NCI-H526 (cell line): ENCODE data around the gene FBXW8.
"Not testable (repeated sequence)": the region's sequence is repeated elsewhere in the genome, so short reads cannot be mapped to it uniquely, and the experiment has no call there.

Source experiments
- DNase-seq, 2 experiments: peaks; one replicate each; lab custom pipeline; 2025; lab: John Stamatoyannopoulos, UW

FBXW8 gene

GRCh38 chr12:117053597-117054201 is 142.9 kb downstream of the FBXW8 start:
- no peak for DNase-seq

DNA sequence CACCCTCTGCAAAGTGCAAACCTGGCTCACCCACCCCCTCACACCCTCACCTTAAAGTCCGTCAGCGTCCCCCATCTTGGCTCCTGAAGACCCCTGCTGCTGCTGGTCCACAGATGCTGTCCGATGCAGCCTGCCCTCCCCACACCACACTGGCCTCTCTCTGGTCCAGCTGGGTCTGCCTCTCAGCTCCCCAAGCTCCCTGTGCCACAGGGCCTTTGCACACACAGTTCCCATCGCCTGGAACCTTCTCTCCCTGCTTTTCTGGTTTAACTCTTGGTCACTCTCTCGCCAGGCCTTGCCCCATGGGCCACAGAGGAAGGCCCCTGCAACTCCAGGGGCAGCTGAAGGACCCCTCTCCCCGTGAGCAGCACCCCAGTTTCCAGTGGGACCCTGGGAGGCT is 143.5 kb downstream of the FBXW8 start:
- no peak for DNase-seq

DNA sequence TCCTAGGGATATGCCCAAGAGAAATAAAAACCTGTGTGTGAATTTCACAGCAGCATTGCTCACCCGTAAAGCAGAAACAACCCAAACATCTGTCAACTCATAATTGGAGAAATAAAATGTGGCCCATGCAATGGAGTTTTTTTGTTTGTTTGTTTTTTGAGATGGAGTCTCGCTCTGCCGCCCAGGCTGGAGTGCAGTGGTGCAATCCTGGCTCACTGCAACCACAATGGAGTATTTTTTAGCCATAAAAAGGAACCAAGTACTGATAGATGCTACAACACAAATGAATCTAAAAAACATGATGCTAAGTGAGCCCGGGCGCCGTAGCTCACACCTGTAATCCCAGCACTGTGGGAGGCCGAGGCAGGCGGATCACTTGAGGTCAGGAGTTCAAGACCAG is 146.9 kb downstream of the FBXW8 start:
- DNase-seq = not testable (repeated sequence)

GRCh38 chr12:117058442-117059072 is 147.8 kb downstream of the FBXW8 start:
- DNase-seq = no peak

- DNase-seq = no peak
Observed at GRCh38 chr12:117059156-117059555, 148.4 kb downstream of the FBXW8 start.

DNA sequence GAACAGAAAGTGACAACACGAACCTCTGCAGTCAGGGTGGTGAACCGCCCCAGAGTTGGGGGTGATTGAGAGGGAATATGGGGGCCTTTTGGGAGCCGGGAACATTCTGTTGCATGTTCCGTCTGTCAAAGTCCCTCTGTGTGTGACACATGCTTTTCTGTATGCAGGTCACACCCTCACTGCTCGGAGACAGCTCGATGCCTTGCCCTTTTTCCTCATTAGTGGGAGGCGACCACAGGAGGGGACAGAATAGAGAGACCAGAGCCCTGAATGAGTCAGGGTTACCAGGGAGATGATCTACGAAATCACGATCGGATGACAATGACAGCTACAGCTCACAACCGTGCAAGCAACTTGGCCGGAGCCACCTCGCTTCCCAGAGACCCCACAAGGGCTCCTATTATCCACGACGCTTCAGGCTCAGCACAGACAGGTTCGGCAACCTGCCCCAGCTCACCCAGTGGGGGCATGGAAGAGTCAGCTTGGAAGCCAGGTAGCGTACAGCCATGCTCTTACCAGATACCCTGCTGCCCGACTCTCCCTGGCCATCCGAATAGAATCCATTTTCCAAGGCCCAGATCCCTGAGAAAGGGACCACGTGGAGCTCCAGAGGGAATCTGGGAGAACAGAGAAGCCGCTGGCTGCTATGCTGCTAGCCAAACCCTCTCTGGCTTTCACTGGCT is 149.6 kb downstream of the FBXW8 start:
- DNase-seq = no peak

DNA sequence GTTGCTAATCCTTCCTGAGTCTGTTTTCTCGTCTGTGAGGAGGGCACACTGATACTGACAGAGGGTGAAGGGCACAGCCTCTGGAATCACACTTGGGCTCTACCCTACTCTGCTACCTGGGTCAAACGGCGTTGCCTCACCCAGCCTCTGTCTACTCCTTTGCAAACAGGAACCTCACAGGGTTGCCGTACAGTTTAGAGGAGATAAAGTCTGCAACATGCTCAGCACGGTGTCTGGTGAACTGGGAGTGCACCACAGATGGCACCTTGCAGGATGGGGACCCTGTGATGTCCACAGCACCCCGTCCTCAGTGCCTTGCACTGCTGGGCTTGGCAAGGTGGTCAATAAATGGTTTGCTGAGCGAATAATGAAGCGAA is 150.2 kb downstream of the FBXW8 start:
- DNase-seq = no peak

DNA sequence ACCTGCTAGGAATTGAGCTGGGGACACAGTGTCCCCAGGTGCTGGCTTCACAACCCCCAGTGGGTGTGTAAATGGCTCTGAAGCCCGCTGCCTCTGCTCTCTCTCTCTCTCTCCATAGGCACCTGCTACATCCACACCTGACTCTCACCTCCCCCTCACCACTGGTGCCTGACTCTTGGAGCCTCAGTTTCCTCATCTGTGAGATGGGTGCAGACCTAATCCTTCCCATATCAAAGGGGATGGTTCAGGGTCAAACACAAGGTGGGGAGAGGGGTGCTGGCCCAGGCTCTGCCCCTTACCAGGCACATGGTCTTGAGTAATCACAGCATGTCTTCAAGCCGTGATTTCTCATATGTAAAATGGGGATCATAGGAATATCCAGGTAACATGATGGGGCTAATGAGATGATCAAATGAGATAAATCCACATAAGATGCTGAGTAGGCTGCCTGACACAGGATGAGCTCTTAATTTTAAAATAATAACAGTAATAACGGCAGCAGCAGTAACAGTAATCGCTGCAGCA is 150.9 kb downstream of the FBXW8 start:
- DNase-seq = no peak

DNA sequence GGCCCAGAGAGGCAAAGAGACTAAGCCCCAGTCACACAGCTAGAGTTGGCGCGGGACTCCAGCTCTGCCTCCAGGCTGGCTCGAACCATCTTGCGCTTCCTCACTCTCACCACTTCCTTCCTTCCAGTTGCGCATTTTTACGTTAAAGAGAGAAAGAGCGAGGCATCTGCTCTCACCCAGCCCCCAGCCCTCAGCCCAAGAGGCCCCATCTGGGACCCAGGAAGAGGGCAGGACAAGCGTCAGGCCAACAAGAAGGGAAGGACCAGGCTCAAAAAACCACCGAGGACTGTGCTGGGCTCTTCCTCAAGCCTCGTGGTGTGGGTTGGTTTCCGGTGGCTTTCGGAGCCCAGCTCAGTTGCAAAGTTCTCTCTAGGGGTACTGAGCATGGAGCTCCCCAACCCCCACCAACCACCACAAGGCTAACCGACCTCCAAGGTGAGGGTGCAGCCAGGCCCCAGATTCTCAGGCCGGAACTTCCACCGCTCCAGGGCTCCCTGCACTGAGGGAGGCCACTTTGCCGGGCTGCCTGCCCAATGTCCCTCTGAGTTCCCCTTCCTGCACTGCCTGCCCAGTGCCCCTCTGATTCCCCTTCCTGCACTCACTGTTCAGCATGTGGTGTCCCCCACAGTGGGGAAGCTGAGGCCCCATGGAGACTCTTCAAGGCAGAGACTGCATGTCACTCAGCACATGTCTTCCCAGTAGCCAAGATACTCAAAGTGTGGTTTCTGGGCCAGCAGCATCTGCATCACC is 152.6 kb downstream of the FBXW8 start:
- DNase-seq = no peak

DNA sequence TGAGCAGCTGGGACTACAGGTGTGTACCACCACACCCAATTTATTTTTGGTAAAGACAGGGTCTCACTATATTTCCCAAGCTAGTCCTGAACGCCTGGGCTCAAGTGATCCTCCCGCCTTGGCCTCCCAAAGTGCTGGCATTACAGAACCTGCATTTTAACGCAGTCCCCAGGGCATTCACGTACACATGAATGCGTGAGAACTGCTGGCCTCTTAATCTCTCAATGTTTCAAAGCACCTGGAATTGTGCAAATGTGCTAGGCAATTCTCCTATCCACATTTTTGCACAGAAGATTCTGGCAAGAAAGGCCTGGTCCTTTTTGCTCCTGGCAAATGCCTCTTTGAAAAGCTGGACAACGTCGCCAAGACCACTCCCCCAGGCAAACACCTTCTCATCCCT is 153.3 kb downstream of the FBXW8 start:
- DNase-seq = no peak

DNA sequence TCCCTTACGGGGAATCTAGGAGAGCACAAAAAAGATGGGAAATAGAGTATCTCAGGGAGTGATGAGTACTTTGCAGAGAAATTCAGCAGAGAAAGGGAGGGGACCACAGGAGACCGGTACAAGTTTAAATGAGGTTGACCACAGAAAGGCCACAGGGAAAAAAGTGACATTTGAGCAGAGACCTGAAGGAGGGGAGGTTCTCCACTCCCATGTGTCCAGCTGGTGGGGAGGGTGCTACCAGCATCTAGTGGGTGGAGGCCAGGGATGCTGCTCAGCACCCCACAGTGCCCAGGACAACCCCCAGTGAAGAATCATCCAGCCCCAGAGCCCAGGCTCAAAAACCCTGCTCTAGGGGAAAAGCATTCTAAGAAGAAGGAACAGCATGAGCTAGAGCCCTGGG is 153.8 kb downstream of the FBXW8 start:
- DNase-seq = no peak

DNA sequence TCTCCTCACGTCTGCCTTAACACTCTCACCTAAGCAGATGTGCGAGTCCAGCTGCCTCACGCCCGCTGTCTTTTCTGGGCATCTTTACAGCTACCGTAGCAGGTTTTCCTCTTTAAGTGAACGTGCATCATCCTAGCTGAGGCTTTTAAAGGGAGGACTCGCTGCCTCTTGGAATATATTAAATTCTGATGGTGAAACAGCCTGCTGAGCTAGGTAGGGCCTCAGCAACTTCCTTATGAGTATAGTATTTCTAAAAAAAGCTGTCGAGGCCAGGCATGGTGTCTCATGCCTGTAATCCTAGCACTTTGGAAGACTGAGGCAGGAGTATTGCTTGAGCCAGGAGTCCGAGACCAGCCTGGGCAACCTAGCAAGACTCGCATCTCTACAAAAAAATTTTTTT is 156.3 kb downstream of the FBXW8 start:
- no peak for DNase-seq

- no peak for DNase-seq
Observed at GRCh38 chr12:117067638-117068037, 156.9 kb downstream of the FBXW8 start.

GRCh38 chr12:117068492-117068891 is 157.7 kb downstream of the FBXW8 start:
- DNase-seq = no peak

DNA sequence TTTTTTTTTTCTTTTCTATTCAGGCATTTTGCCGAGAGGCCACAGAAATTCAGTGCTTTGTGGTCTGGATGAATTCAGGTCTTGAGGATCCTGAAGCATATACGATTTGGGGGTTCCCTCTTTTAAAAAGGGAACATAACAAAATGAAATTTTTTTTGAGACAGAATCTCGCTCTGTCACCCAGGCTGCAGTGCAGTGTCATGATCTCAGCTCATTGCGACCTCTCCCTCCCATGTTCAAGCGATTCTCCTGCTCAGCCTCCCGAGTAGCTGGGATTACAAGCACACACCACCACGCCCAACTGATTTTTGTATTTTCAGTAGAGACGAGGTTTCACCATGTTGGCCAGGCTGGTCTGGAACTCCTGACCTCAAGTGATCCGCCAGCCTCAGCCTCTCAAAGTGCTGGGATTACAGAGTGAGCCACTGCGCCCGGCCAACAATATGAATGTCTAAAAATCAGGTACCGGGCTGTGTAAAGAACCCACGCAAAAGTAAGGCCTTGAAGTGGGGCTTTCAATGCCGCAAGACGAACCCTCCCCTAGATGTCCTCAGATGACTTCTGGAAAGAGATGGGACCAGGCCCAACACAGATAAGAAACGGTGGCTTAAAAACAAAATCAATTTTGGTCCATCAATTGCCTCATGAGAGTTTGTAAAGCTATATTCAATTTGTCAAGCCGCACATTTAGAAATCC is 158.5 kb downstream of the FBXW8 start:
- no peak for DNase-seq

DNA sequence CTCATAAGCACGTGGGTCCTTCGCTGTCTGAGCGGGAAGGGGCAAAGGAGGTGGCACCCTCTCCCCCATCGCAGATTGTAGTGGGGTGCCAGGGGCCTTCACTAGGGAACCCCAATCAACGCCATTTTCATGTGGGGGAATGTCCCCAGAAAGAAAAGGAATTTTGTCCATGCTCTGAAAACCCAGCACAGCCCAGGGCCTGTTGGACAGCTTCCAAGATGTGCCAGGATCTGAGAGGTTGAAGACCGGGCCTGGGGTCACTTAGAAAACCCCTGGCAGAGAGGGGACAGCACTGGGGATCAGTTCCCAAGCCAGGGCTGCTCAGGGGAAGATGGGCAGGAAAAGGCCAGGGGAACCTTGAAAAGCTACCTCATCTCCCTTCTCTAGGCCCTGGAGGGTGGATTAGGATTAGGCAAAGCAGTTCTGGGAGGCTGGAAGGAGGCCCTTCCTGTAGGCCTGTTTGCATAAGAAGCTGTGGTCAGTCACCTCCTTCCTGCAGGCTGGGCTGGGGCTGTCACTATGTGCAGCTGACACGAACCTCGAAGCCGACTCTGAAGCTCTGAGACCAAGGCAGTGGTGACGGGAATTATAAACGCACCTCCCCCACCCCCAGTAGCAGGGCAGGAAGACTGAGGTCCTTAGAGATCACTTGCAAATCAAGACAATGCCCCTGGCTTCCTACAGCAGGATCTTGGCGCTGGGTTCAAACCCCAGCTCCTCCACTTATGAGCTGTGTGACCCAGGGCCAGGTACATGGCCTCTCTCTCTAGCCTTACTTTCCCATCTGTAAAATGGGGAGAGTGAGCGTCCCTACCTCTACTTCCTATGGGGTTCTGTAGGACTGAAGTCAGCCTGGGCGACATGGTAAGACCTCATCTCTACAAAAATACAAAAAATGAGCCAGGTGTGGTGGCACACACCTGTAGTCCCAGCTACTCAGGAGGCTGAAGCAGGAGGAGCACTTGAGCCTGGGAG is 159.5 kb downstream of the FBXW8 start:
- DNase-seq = no peak

DNA sequence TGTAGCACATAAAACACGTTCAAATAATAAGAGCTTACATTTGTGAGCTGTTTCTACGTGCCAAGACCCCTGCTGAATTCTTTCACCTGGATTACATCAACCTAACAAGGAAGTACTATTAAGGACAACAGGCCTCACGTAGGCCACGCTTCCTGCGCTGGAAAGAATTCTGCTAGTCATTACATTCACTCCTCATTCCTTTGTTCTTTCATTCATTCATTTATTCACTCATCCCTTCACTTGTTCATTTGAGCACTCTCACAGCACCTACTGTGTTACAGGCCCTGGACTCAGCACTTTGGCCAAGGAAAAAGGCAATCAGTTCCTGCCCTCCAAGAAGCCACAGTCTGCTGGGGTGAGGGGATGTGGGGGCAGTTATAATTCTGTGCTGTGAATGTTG is 160.3 kb downstream of the FBXW8 start:
- DNase-seq = no peak

DNA sequence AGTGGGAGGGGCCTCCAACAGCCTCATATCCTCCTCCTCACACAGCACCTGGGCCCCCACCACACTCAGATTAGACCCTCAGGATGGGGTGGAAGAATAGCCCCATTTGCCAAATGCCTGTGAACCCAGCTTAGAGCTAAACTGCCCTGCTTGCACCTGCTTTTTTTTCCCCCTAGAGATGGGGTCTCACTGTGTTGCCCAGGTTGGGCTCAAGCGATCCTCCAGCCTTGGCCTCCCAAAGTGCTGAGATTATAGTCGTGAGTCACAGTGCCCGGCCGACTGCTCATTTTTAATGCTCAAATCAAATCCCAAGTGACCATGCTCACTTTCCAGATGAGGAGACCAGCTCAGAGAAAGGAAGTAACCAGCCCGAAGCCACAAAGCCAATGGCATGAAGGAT is 161.4 kb downstream of the FBXW8 start:
- DNase-seq = no peak

DNA sequence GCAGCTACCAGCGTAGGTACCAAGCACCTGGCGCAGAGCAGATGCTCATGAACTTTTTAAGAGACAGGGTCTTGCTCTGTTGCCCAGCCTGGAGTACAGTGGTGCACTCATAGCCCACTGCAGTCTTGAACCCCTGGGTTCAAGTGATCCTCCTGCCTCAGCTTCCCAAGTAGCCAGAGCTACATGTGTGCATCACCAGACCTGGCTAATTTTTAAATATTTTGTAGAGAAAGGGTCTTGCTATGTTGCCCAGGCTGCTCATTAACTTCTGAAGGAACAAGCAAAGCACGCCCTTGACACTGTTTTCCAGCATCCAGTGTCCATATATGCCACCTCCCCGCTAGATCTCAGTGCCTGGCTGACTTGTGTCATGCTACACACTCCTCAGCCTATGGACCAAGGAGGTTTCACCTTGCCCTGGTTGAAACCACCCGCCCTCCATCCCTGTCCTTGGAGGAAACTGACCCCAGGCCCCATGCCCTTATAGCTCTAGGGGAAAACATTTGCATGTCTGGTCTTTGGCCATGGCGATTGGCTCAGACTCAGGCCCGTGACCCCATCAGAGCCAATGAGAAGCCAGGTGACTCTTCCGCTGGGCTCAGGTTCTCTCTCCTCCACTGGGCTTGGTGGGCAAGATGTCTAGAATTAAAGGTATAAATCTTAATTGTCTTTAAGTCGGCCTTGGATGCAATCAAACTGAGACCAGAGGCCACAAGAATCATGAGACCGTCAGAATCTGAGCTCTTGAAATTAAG is 162.2 kb downstream of the FBXW8 start:
- DNase-seq = no peak

GRCh38 chr12:117073611-117074010 is 162.9 kb downstream of the FBXW8 start:
- no peak for DNase-seq
